AG09309 (cell line): ENCODE measurements around the gene NR5A2.

Experiments
- DNase-seq: peaks from one replicate; pipeline ENCODE4 v3.0.0-alpha.2; 2010; ENCODE audit warnings: low read depth
- H3K4me3 ChIP-seq: 2 replicates; pipeline ENCODE4 v1.5.1; 2011; ENCODE audit warnings: mild to moderate bottlenecking, low read depth, low read length, moderate library complexity; ENCODE audit not compliant: control insufficient read depth
- TF ChIP-seq, protein P1 (sequence below): IDR thresholded peaks from 2 replicates; pipeline ENCODE4 v1.5.1; 2011; ENCODE audit warnings: mild to moderate bottlenecking, low read depth, low read length, inconsistent platforms; ENCODE audit not compliant: insufficient read depth, control insufficient read depth; ENCODE audit errors: missing control alignments

NR5A2 gene

DNA sequence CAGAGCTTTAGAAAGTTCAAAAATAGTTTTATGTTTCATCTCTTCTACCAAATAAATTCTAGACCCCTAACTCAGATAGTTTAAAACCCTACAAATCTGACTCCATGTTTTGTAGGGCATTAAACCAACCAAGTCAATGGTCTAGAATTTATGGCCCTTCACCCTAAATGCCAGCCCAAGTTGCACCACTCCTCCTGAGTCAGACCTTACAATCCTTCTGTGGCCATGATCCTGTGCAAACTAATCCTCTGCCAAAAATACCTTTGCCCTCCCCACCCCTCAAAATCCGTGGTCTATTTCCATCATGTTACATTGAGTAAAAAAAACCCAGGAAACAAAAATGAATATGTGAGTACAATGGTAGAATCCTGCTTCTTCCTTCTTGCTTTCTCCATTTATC, 179.3 kb downstream of the NR5A2 start:
- no peak overlapping the region for H3K4me3 ChIP-seq
- TF ChIP-seq, protein P1, sequence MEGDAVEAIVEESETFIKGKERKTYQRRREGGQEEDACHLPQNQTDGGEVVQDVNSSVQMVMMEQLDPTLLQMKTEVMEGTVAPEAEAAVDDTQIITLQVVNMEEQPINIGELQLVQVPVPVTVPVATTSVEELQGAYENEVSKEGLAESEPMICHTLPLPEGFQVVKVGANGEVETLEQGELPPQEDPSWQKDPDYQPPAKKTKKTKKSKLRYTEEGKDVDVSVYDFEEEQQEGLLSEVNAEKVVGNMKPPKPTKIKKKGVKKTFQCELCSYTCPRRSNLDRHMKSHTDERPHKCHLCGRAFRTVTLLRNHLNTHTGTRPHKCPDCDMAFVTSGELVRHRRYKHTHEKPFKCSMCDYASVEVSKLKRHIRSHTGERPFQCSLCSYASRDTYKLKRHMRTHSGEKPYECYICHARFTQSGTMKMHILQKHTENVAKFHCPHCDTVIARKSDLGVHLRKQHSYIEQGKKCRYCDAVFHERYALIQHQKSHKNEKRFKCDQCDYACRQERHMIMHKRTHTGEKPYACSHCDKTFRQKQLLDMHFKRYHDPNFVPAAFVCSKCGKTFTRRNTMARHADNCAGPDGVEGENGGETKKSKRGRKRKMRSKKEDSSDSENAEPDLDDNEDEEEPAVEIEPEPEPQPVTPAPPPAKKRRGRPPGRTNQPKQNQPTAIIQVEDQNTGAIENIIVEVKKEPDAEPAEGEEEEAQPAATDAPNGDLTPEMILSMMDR = no peak
- DNase-seq = peak; percentile 20

DNA sequence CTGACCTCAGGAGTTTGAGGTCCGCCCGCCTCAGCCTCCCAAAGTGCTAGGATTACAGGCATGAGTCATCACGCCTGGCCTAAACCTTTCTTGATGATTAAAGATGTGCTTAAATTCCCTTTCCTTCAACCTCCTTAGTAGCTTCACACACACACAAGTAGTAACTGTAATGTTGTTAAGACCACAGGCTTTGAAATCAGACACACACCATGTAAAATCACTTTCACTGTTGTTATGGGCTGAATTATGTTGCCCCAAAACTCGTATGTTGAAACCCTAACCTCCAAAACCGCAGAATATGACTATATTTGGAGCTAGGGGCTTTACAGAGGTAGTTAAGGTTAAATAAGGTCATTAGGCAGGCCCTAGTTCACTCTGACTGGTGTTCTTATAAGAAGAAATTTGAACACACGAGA, 180.2 kb downstream of the NR5A2 start:
- TF ChIP-seq, protein P1 = no peak
- H3K4me3 ChIP-seq = no peak overlapping the region
- no peak for DNase-seq

DNA sequence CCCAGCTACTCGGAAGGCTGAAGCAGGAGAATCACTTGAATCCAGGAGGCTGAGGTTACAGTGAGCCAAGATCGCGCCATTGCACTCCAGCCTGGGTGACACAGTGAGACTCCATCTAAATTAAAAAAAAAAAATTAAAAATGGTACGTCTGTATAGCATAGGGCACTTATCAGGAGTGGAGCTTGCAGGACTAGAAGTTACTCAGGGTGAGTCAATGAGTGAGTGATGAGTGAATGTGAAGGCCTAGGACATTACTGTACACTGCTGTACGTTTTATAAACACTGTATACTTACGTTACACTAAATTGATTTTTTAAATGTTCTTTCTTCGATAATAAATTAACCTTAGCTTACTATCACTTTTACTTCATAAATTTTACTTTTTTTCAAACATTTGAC, 183.6 kb downstream of the NR5A2 start:
- TF ChIP-seq, protein P1 = no peak
- no peak for DNase-seq
- no peak overlapping the region for H3K4me3 ChIP-seq

DNA sequence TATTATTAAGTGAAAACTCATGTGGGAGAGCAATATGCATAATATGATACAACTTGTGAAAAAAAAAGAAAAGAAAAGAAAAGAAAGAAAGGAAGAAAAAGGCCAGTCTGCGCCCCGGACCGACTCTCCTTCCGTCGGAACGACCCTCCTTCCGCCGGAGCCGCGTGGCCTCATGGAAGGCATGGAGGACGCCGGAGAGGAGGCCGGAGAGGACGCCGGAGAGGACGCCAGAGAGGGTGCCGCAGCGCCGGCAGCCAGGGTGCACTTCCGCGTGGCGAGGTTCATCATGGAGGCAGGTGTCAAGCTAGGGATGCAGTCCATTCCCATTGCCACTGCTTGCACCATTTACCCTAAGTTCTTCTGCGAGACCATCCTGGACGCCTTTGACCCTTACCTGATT, 185.9 kb downstream of the NR5A2 start:
- TF ChIP-seq, protein P1 = no peak
- DNase-seq = no peak

DNA sequence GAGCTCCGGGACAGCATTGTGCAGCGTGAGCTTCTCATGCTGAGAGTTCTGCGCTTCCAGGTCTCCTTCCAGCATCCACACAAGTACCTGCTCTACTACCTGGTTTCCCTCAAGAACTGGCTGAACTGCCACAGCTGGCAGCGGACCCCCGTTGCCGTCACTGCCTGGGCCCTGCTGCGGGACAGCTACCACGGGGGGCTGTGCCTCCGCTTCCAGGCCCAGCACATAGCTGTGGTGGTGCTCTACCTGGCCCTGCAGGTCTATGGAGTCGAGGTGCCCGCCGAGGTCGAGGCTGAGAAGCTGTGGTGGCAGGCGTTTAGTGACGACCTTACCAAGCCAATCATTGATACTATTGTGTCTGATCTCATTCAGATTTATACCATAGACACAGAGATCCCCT, 186.4 kb downstream of the NR5A2 start:
- H3K4me3 ChIP-seq = no peak overlapping the region
- DNase-seq = no peak

More for the DNA sequence above, 185.9 kb downstream of the NR5A2 start:
- no peak overlapping the region for H3K4me3 ChIP-seq

DNA sequence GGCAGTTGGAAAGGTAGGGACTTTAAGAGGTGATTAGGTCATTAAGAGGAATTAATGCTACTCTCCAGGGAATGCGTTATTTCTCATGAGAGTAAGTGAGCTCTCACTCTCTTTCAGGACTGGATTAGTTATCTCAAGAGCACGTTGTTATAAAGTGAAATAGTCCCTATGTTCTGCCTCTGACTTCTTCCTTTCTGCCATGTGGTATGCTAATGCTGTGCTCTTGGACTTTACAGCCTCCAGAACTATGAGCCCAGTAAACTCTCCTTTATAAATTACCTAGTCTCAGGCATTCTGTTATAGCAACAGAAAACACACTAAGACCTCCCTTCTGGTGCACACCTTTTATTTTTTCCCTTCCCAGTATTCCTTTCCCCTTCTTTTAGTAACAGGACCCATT, 187.8 kb downstream of the NR5A2 start:
- no peak for DNase-seq

More for the DNA sequence above, 186.4 kb downstream of the NR5A2 start:
- TF ChIP-seq, protein P1 = no peak

More for the DNA sequence above, 187.8 kb downstream of the NR5A2 start:
- no peak overlapping the region for H3K4me3 ChIP-seq
- TF ChIP-seq, protein P1 = no peak
